Measurements from ENCODE around the gene USH1G.

Gene USH1G

GRCh38 chr17:74874615-74875037 lies 48.4 kb downstream of the USH1G start:
- H3K4me1 ChIP-seq (ENCODE audit: control insufficient read depth in 1 of 2, insufficient read depth in 1 of 2, low read depth in 1 of 2, low read length in 1 of 2): peaks cover 15 to 16% of the 10 kb centered on the region in 2 experiments
- H3K9me3 ChIP-seq: no peaks in the 10 kb centered on the region
- TF ChIP-seq, protein P1, sequence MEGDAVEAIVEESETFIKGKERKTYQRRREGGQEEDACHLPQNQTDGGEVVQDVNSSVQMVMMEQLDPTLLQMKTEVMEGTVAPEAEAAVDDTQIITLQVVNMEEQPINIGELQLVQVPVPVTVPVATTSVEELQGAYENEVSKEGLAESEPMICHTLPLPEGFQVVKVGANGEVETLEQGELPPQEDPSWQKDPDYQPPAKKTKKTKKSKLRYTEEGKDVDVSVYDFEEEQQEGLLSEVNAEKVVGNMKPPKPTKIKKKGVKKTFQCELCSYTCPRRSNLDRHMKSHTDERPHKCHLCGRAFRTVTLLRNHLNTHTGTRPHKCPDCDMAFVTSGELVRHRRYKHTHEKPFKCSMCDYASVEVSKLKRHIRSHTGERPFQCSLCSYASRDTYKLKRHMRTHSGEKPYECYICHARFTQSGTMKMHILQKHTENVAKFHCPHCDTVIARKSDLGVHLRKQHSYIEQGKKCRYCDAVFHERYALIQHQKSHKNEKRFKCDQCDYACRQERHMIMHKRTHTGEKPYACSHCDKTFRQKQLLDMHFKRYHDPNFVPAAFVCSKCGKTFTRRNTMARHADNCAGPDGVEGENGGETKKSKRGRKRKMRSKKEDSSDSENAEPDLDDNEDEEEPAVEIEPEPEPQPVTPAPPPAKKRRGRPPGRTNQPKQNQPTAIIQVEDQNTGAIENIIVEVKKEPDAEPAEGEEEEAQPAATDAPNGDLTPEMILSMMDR (IDR thresholded peaks at IDR 0.05): no peak
- no peak overlapping the region for H3K27ac ChIP-seq
- no peaks in the 10 kb centered on the region for H3K36me3 ChIP-seq
- peaks cover 3% of the 10 kb centered on the region for H3K27me3 ChIP-seq
- H3K4me3 ChIP-seq (ENCODE audit: low read depth in 1 of 2, low read length in 1 of 2): no peak overlapping the region

- TF ChIP-seq, protein P1 (IDR thresholded peaks at IDR 0.05): no peak
- Histone ChIP-seq H3K9me3 (no peaks in the 10 kb centered on the region), H3K4me3 (ENCODE audit: low read depth in 1 of 2, low read length in 1 of 2) (peak overlapping the region; percentile 81 to 93), H3K36me3 (no peaks in the 10 kb centered on the region), H3K27me3 (peaks cover 8% of the 10 kb centered on the region), H3K27ac (peak overlapping the region; percentile 90), H3K4me1 (ENCODE audit: control insufficient read depth in 1 of 2, insufficient read depth in 1 of 2, low read depth in 1 of 2, low read length in 1 of 2) (peaks cover 15 to 16% of the 10 kb centered on the region in 2 experiments)
Observed at GRCh38 chr17:74873874-74874614, 49.0 kb downstream of the USH1G start.

GRCh38 chr17:74873037-74873873 lies 49.8 kb downstream of the USH1G start:
- TF ChIP-seq, protein P1 (IDR thresholded peaks at IDR 0.05): peak; percentile 7
- Histone ChIP-seq H3K4me3 (ENCODE audit: low read depth in 1 of 2, low read length in 1 of 2) (peak overlapping the region; percentile 81 to 93), H3K36me3 (no peaks in the 10 kb centered on the region), H3K27ac (peak overlapping the region; percentile 90), H3K9me3 (no peaks in the 10 kb centered on the region), H3K27me3 (peaks cover 15% of the 10 kb centered on the region), H3K4me1 (ENCODE audit: control insufficient read depth in 1 of 2, insufficient read depth in 1 of 2, low read depth in 1 of 2, low read length in 1 of 2) (peaks cover 15 to 16% of the 10 kb centered on the region in 2 experiments)

- no peaks in the 10 kb centered on the region for H3K36me3 ChIP-seq
- TF ChIP-seq, protein P1 (IDR thresholded peaks at IDR 0.05): no peak
- peak within 1 kb of the TSS; percentile 81 to 93 for H3K4me3 ChIP-seq (ENCODE audit: low read depth in 1 of 2, low read length in 1 of 2)
- peaks cover 15% of the 10 kb centered on the region for H3K27me3 ChIP-seq
- no peaks in the 10 kb centered on the region for H3K9me3 ChIP-seq
- H3K27ac ChIP-seq: peak within 1 kb of the TSS; percentile 90
- peaks cover 15 to 16% of the 10 kb centered on the region in 2 experiments for H3K4me1 ChIP-seq (ENCODE audit: control insufficient read depth in 1 of 2, insufficient read depth in 1 of 2, low read depth in 1 of 2, low read length in 1 of 2)
Observed at GRCh38 chr17:74872313-74873036, 50.6 kb downstream of the USH1G start, which contains the start of gene FDXR. FDXR (minus strand) TSS chr17:74872994; CDS start chr17:74872944, 50 bp downstream.

DNA sequence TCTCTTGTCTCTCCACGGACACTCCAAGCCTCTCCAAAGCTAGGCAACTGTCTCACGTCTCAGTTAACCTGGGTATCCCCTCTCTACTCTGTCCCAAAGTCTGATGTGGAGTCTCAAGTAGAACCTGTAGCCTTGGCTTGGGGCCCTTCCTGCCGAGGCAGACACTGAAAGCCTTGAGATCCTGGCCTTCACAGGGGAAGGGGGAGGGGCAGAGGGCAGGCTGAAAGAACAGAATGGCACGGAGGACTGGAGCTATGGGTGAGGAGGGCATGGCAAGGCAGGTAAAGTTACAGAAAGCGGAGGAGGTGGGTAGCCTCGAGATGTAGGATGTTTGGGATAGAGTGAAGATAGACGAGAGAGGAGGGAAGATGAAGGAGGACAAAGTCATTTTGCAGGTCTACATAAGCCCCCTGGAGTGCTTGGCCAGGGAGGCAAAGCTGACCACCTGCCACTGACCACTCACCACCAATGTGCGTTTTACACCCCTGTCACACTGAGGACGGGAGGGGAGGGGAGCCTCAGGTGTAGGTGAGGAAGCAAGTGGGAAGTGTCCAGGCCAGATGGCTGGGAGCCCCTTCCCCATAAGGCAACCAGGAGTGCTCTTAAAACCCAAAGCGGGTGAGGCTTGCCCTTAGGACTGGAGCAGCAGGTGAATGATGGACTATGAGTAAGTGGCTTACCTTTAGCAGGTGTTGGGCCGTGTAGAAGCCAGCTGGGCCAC lies 51.5 kb downstream of the USH1G start:
- Histone ChIP-seq H3K9me3 (no peaks in the 10 kb centered on the region), H3K4me3 (ENCODE audit: low read depth in 1 of 2, low read length in 1 of 2) (no peak overlapping the region)
- TF ChIP-seq, protein P1 (IDR thresholded peaks at IDR 0.05): no peak

More for the DNA sequence above, 51.5 kb downstream of the USH1G start:
- H3K27me3 ChIP-seq: peaks cover 15% of the 10 kb centered on the region
- no peaks in the 10 kb centered on the region for H3K36me3 ChIP-seq
- H3K27ac ChIP-seq: no peak overlapping the region
- H3K4me1 ChIP-seq (ENCODE audit: control insufficient read depth in 1 of 2, insufficient read depth in 1 of 2, low read depth in 1 of 2, low read length in 1 of 2): peaks cover 15 to 16% of the 10 kb centered on the region in 2 experiments
